ENCODE measurements around the gene WDR12. TPM values are rescaled to one million over a fixed set of nuclear protein-coding genes. Genes with fewer than 3 reads are reported as not detected.

WDR12 gene
- total RNA-seq, 1 experiment from 2014 or later, result 140 TPM

- H3K79me2 ChIP-seq (ENCODE audit: insufficient read depth, low read length), result no peaks in the 10 kb centered on the region
- no peaks in the 10 kb centered on the region for H3K36me3 ChIP-seq (ENCODE audit: control insufficient read depth in 1 of 2, insufficient read depth in 2 of 2, low read length in 2 of 2)
- H3K4me1 ChIP-seq (ENCODE audit: control insufficient read depth in 1 of 2, insufficient read depth in 2 of 2, low read length in 2 of 2), result peaks cover 7 to 13% of the 10 kb centered on the region in 2 experiments
- BruUV-seq (replicated peaks), result no TSS peak
- peak within 1 kb of the TSS; percentile 71 for H3K9ac ChIP-seq (ENCODE audit: low read length)
- peak within 1 kb of the TSS; percentile 71 for H2AFZ ChIP-seq (ENCODE audit: low read depth, low read length, poor library complexity, severe bottlenecking)
- POLR2A ChIA-PET, result no interaction called here
- no peaks in the 10 kb centered on the region for H3K9me2 ChIP-seq (ENCODE audit: insufficient read depth)
- H3K4me2 ChIP-seq (ENCODE audit: low read length), result peak within 1 kb of the TSS; percentile 91
- RAD21 ChIA-PET (ENCODE audit: low non-redundant PET in 1 of 2, low total read pairs in 2 of 2, uncharacterized antibody in 2 of 2, unreplicated experiment in 2 of 2), result interaction anchor here in 1 of 2 experiments (0.6 kb wide), 1 partner anchor 37 kb away, joined by 3 read pairs; no protein-coding TSS in a partner anchor
- H3K4me3 ChIP-seq (replicated peaks in 1 of 2; ENCODE audit: low read depth in 1 of 2, low read length in 2 of 2), result peak within 1 kb of the TSS; percentile 61 to 68
- no peaks in the 10 kb centered on the region for H3K27me3 ChIP-seq (ENCODE audit: insufficient read depth, low read length)
- ATAC-seq, result peak; percentile 69
- intact Hi-C loops (cut with micrococcal nuclease), result loop anchor here (5.0 kb wide), 2 partner anchors 284 to 299 kb away; no protein-coding TSS in a partner anchor
- peak within 1 kb of the TSS; percentile 38 for H3K27ac ChIP-seq (ENCODE audit: low read depth, low read length)
- TF ChIP-seq TCF7L2 (IDR thresholded peaks at IDR 0.05; ENCODE audit: borderline replicate concordance, extremely low read depth, insufficient read depth, insufficient read length) (no peak), ZFX (IDR thresholded peaks at IDR 0.05) (peak; percentile 91), CEBPB (IDR thresholded peaks at IDR 0.05; ENCODE audit: low read depth) (no peak), SP1 (IDR thresholded peaks at IDR 0.05; ENCODE audit: low read depth) (no peak), SIN3A (IDR thresholded peaks at IDR 0.05; ENCODE audit: low read depth) (peak; percentile 35), POLR2AphosphoS5 (IDR thresholded peaks at IDR 0.05; ENCODE audit: low read depth, low read length) (no peak), EZH2 (IDR thresholded peaks at IDR 0.05) (no peak), CTCF (IDR thresholded peaks at IDR 0.05 in 2 of 3, conservative IDR thresholded peaks at IDR 0.05 in 1 of 3; ENCODE audit: borderline replicate concordance in 1 of 3, insufficient read depth in 1 of 3, low read depth in 2 of 3, low read length in 2 of 3) (no peak), EGR1 (IDR thresholded peaks at IDR 0.05; ENCODE audit: low read depth) (peak; percentile 69)
- H4K20me1 ChIP-seq (ENCODE audit: insufficient read depth), result no peaks in the 10 kb centered on the region
- no peaks in the 10 kb centered on the region for H3K9me3 ChIP-seq (ENCODE audit: control insufficient read depth in 1 of 2, insufficient read depth in 1 of 2, low read depth in 1 of 2, low read length in 2 of 2)
- no peak for DNase-seq (ENCODE audit: low read depth, low spot score)
- CTCF ChIA-PET, result interaction anchor here (0.9 kb wide), 1 partner anchor 283 kb away, joined by 4 read pairs; no protein-coding TSS in a partner anchor
These were observed 40.0 kb downstream of the WDR12 start, which contains the start of gene ICA1L for GRCh38 chr2:202871300-202872141. Gene ICA1L, minus strand, starts transcription at chr2:202871766. Its CDS starts 42,757 bp downstream, at chr2:202829009.

Data from HCT116 (cell line).